GM06990 (cell line): ENCODE data around the gene ATAD3C.

Source experiments
- DNase-seq: peaks from one replicate; pipeline ENCODE4 v3.0.0-alpha.2; 2011; ENCODE audit not compliant: insufficient read length; ENCODE audit errors: extremely low read depth
- H3K27me3 ChIP-seq: replicated peaks from 2 replicates; pipeline ENCODE4 v1.6.0; 2011; ENCODE audit warnings: low read length; ENCODE audit not compliant: control insufficient read depth, insufficient read depth
- H3K36me3 ChIP-seq: 2 replicates; pipeline ENCODE4 v1.5.1; 2011; ENCODE audit warnings: low read length; ENCODE audit not compliant: control insufficient read depth, insufficient read depth
- H3K4me3 ChIP-seq: replicated peaks from 2 replicates; pipeline ENCODE4 v1.5.1; 2011; ENCODE audit warnings: low read depth, mild to moderate bottlenecking, control low read depth, low read length
- CTCF ChIP-seq: IDR thresholded peaks from 2 replicates; pipeline ENCODE4 v1.5.1; 2011; ENCODE audit warnings: low read length, control low read depth, mild to moderate bottlenecking, inconsistent platforms; ENCODE audit not compliant: insufficient read depth, poor library complexity, severe bottlenecking

Gene ATAD3C

DNA sequence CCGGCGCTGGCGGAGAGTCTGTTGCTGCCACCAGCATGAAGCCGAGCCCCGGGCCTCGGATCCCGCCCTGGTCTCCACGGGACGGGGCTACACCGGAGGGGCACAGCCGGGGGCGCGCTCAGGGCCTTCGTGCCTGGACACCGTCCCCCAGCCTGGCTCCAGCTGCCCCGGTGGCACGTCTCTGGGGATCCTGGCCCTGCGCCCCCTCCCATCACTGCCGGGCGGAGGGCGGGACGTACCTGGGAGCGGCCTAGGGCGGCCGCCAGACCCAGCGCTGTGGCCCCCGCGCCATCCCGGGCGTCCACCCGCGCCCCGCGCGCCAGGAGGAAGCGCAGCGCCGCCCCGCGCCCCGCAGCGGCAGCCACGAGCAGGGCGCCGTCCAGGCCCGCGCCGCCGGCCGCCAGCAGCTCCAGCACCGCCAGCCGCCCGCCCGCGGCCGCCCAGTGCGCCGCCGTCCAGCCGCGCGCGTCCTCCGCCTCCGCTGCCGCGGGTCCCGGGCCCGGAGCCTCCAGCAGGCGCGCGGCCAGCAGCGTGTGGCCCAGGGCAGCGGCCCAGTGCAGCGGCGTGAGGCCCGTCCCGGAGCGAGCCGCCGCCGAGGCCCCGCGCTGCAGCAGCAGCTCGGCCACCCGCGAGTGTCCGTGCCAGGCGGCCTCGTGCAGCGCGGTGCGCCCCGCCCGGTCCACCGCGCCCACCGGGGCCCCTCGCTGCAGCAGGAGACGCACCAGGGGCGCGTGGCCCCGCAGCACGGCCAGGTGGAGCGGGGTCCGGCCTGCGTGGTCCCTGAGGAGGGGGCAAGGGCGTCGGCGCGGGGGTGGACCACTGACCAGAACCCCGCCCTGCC is 29.5 kb upstream of the ATAD3C start:
- DNase-seq: no peak
- Histone ChIP-seq H3K36me3 (no peaks in the 10 kb centered on the region), H3K27me3 (no peaks in the 10 kb centered on the region), H3K4me3 (no peak overlapping the region)
- TF ChIP-seq CTCF: no peak

DNA sequence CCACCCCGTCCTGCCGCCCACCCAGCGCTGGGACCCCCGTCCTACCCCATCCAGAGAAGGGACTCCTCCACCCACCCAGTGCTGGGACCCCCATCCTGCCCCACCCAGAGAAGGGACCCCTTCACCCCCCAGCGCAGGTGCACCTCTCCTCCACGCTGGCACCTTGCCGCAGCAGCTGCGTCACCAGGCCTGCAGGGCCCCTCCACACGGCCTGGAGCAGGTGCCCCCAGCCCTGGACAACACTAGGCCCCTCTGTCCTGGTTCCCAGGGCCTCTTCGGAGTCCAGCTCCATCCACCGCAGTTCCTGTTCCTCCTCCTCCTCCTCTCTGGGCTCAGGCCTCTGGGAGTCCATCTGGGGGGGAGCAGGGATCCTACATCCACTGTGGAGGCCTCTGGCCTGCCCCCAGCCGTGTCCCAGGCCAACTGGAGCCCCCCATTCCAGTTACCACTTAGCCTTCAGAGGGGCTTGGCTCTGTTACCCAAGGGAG is 28.8 kb upstream of the ATAD3C start:
- no peak for DNase-seq

GRCh38 chr1:1421147-1421906 is 28.2 kb upstream of the ATAD3C start, which contains the start of gene ANKRD65:
ANKRD65 (minus strand) TSS chr1:1421276; CDS start chr1:1421005, 271 bp downstream.
- TF ChIP-seq CTCF: no peak
- Histone ChIP-seq H3K4me3 (no peak within 1 kb of the TSS), H3K27me3 (no peaks in the 10 kb centered on the region), H3K36me3 (no peaks in the 10 kb centered on the region)
- DNase-seq: no peak

More for the DNA sequence above, 28.8 kb upstream of the ATAD3C start:
- H3K36me3 ChIP-seq: no peaks in the 10 kb centered on the region
- H3K4me3 ChIP-seq: no peak overlapping the region
- no peaks in the 10 kb centered on the region for H3K27me3 ChIP-seq
- no peak for TF ChIP-seq CTCF

DNA sequence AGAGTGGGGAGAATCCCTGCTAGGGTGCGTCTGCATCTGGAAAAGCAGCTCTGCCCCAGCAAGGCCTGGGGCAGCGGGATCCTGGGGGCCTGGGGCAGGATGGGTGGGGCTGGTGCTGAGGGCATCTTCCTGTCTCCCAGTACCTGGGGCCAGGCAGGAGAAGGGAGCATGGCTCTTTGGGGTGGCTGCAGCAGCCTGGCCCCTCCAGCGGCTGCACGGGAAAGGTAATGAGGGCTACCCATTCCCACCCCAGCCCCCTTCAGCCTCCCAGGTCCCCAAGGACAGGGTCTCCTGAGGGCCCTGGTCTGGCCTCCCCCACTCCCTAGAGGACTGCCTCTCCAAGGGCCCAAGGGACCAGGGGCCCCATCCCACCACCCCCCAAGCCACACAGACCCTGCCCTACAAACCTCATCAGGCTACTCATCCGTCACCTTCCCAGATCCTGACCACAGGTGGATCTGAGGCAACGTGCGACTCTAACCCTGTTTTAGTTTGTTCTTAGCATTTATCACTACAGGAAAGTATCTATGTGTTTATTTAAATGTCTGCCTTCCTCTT is 27.5 kb upstream of the ATAD3C start:
- Histone ChIP-seq H3K27me3 (no peaks in the 10 kb centered on the region), H3K4me3 (no peak overlapping the region), H3K36me3 (no peaks in the 10 kb centered on the region)
- TF ChIP-seq CTCF: no peak
- no peak for DNase-seq

DNA sequence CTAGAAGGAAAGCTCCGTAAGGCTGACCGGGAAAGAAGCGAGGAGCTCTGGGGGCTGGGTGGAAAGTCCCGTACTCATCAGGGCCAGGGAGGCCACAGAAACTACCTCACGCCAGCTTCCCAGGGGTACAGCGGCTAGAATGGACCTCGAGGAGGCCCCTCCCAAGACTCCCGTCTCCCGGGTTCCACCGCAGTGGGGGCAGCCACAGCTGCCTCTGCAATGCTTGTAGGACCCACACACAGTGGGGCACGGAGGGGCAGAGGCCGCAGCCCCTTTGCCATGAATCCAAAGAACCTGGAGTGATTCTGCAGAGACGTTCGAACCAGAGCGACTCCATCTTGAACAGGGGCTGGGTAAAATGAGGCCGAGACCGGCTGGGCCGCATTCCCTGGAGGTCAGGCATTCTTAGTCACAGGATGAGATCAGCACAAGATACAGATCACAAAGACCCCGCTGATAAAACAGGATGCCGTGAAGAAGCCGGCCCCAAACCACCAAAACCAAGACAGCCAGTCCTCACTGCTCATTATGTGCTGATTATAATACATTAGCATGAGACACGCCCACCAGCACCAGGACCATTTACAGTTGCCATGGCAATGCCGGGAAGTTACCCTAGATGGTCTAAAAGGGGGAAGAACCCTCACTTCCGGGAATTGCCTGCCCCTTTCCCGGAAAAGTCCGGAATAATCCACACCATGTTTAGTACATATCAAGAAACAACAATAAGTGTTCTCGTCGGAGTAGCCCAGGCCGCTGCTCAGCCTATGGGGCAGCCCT is 26.8 kb upstream of the ATAD3C start:
- no peaks in the 10 kb centered on the region for H3K27me3 ChIP-seq
- H3K36me3 ChIP-seq: no peaks in the 10 kb centered on the region
- TF ChIP-seq CTCF: no peak
- H3K4me3 ChIP-seq: no peak overlapping the region
- DNase-seq: no peak
